Fibroblast of pulmonary artery (primary cell): ENCODE data around the gene LRP8.

Experiments
- DNase-seq: peaks from one replicate; pipeline ENCODE4 v3.0.0-alpha.2; 2010; ENCODE audit warnings: low read depth
- H3K4me3 ChIP-seq: replicated peaks from 2 replicates; pipeline ENCODE4 v1.5.1; 2011; ENCODE audit warnings: low read depth, mild to moderate bottlenecking, control low read depth, low read length, moderate library complexity
- TF ChIP-seq, protein P1 (sequence below): IDR thresholded peaks from 2 replicates; pipeline ENCODE4 v1.5.1; 2011; ENCODE audit warnings: mild to moderate bottlenecking, control low read depth, low read length, inconsistent platforms; ENCODE audit errors: missing control alignments

The LRP8 gene

DNA sequence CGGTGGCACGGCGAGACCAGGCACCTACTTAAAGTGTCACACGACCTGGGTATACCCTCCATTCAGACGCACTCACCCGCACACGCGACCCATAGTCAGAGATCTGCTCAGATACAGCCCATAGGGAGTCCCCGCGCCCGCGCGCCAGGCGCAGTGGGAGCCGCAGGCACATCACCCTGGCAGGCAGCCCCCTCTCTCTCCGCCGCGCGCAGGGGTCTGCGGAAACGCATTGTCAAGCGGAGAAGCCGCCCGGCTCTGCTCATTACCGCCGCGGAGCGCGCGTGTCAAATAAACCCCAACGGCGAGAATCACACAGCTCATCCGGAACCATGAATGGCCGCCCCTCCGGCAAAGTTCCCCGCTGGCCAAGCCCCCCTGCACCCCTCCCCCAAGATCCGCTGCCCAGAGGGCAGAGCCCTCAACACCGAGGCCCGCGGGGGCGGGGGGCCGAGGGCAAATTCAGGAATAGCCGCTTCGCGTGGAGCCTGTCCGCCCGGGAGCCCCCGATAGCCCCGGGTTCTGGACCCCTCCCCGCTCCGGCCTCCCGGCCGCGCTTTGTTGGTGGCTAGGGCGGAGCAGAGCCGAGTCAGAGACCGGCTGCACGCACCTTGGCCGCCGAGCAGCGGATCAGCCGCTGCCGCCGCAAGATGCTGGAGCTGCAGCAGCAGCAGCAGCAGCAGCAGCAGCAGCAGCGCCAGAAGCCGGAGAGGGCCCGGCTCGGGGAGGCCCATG is 522 bp downstream of the LRP8 start:
- TF ChIP-seq, protein P1, sequence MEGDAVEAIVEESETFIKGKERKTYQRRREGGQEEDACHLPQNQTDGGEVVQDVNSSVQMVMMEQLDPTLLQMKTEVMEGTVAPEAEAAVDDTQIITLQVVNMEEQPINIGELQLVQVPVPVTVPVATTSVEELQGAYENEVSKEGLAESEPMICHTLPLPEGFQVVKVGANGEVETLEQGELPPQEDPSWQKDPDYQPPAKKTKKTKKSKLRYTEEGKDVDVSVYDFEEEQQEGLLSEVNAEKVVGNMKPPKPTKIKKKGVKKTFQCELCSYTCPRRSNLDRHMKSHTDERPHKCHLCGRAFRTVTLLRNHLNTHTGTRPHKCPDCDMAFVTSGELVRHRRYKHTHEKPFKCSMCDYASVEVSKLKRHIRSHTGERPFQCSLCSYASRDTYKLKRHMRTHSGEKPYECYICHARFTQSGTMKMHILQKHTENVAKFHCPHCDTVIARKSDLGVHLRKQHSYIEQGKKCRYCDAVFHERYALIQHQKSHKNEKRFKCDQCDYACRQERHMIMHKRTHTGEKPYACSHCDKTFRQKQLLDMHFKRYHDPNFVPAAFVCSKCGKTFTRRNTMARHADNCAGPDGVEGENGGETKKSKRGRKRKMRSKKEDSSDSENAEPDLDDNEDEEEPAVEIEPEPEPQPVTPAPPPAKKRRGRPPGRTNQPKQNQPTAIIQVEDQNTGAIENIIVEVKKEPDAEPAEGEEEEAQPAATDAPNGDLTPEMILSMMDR, result no peak
- DNase-seq, result no peak
- H3K4me3 ChIP-seq, result peak overlapping the region; percentile 72

DNA sequence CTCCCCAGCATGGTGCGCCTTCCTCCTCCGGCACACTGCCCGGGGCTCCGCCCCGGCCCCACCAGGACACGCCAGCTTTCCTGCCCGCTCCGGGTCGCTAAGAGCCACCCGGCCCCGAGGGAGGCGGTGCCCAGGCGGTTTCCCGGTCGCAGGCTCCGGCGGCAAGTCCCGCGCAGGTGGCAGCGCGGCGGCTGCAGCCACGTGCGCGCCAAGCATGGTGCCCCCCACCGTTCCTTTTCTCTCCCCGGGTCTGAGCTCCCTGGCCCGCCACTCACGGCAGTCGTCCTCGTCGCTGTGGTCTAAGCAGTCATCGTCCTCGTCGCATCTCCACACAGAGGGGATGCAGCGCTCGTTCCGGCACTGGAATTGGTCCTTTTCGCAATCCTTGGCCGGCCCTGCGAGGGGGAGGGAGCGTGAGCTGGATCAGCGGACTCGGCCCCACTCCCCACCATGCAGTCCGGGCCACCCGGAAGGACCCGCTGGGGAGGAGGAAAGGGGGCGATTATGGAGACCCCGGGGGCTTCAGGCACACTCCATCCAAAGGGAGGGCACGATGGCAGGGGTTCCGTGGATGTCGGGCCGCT is 1.2 kb downstream of the LRP8 start:
- DNase-seq, result no peak
- TF ChIP-seq, protein P1, result no peak

DNA sequence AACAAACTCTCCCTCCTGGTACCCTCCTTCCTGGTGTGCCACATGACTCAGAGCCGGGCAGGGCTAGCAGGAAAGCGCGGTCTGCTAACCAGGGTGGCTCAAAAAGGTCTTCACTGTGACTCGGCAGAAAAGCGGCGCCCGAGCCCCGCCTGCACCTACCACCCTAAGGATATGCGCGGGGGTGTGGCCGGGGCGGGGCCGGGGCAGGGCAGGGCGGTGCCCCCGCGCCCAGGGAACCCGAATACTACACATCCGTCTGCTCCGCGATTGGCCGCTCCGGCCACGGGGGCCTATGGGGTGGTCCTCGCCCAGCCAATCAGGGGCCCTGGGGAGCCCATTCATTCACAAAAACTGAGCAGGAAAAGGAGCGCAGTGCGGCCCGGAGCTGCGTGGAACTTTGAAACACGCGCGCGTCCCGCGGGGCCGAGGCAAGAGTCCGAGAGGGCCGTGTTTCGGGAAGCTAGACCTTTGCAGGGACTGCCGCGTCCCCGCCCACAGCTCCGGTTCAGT is 1.7 kb downstream of the LRP8 start:
- TF ChIP-seq, protein P1, result no peak
- peak; percentile 79 for DNase-seq
- H3K4me3 ChIP-seq, result peak overlapping the region; percentile 72

More for the DNA sequence above, 1.2 kb downstream of the LRP8 start:
- H3K4me3 ChIP-seq, result peak overlapping the region; percentile 72

DNA sequence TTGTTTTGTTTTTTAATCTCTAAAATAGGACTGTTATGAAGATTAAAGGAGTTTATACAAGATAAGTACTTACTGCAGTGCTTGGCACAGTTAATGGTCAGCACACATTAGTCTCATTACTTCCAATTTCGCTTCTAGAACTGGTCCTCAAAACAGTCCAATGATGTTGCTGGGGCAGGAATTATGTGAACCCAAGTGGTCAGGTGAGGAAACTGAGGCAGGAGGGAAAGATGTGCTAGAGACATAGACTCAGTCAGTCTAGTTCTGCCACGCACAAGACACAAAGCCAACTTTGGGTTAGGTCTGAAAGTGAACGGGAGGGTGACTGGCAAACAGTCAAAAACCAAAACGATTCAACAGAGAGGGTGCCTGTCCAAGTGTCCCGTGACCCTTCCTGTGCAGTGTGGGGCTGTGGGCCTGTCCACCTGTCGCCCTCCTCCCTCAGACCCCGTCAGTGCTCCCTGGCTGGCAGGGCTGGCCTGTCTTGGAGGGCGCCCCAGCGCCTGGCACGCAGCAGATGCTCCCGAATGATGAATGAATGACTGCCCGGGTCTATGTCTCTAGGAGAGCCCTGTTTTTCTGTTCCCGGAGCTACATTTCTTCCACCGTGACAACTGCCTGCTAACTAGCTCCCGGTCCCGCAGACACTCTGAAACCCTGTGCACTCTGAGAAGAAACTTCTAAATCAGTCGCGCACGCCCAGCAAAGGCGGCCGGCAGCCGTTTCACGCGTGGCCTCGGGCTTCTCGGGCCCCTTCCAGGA is 2.4 kb downstream of the LRP8 start:
- peak overlapping the region; percentile 72 for H3K4me3 ChIP-seq
- DNase-seq, result no peak
- TF ChIP-seq, protein P1, result no peak

DNA sequence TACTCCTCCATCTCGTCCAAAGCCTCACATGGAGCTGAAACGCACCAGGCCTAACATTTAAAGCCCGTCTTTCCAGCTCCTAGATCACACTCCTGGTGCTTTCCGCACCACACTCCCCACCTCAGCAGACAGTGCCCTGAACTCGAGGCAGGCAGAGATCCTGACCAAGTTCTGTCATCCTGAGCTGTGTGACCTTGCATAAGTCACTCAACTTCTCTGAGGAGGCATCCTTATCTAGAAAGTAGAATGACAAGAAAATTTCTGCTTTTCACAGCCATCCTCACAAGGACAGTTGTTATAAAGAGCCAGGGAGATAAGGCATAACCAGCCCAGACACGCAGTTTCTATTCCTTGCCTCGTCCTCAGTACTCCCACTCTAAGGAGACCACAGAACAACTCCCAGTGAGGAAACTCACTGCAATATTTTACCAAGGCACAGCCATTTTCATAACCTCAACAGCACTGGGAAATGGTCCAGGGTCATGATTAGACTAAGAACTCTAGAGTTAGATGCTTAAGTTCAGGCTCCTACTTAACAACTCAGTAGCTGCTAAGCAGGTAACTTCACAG is 3.1 kb downstream of the LRP8 start:
- DNase-seq, result peak; percentile 29
- no peak overlapping the region for H3K4me3 ChIP-seq
- TF ChIP-seq, protein P1, result no peak

DNA sequence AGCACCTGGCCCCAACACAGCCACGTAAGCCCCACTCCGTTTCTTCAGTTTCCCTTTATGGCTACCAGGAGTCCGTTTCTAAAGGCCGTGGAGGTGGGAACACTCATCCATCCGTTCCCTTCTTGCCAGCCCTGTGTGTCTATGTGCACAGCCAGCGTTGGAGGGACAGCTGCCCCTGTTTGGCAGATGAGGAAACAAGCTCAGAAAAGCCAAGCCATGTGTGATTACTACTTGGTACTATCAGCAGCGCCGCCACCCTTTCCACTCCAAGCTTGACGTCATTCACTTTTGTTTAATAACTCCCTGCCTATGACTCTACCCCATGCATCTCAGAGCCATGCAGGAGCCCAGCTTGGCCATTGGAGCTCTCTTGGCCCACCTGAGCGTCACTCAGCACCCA is 3.5 kb downstream of the LRP8 start:
- H3K4me3 ChIP-seq, result no peak overlapping the region
- DNase-seq, result no peak
- TF ChIP-seq, protein P1, result no peak
